ENCODE results near the gene DDAH1.

The DDAH1 gene

GRCh38 chr1:85379203-85380136 is 85.5 kb downstream of the DDAH1 start:
- no peak overlapping the region for H3K4me3 ChIP-seq (ENCODE audit: low read depth in 1 of 2, low read length in 1 of 2)

GRCh38 chr1:85378534-85378933 is 86.4 kb downstream of the DDAH1 start:
- H3K27ac ChIP-seq, result no peak overlapping the region
- TF ChIP-seq CTCF (IDR thresholded peaks at IDR 0.05), result no peak

More at GRCh38 chr1:85379203-85380136, 85.5 kb downstream of the DDAH1 start:
- Histone ChIP-seq H3K27ac (no peak overlapping the region), H3K9me3 (no peaks in the 10 kb centered on the region), H3K36me3 (no peaks in the 10 kb centered on the region), H3K27me3 (no peaks in the 10 kb centered on the region), H3K4me1 (ENCODE audit: control insufficient read depth in 1 of 2, insufficient read depth in 1 of 2, low read depth in 1 of 2, low read length in 1 of 2) (no peaks in the 10 kb centered on the region)
- TF ChIP-seq CTCF (IDR thresholded peaks at IDR 0.05), result no peak

GRCh38 chr1:85376356-85376755 is 88.6 kb downstream of the DDAH1 start:
- H3K4me1 ChIP-seq (ENCODE audit: control insufficient read depth in 1 of 2, insufficient read depth in 1 of 2, low read depth in 1 of 2, low read length in 1 of 2), result peaks cover 3 to 6% of the 10 kb centered on the region in 2 experiments
- H3K27me3 ChIP-seq, result no peaks in the 10 kb centered on the region
- H3K9me3 ChIP-seq, result no peaks in the 10 kb centered on the region
- H3K36me3 ChIP-seq, result no peaks in the 10 kb centered on the region
- no peak for TF ChIP-seq CTCF (IDR thresholded peaks at IDR 0.05)
- H3K27ac ChIP-seq, result no peak overlapping the region
- H3K4me3 ChIP-seq (ENCODE audit: low read depth in 1 of 2, low read length in 1 of 2), result no peak overlapping the region

More at GRCh38 chr1:85378534-85378933, 86.4 kb downstream of the DDAH1 start:
- H3K9me3 ChIP-seq, result no peaks in the 10 kb centered on the region
- H3K36me3 ChIP-seq, result no peaks in the 10 kb centered on the region
- no peaks in the 10 kb centered on the region for H3K4me1 ChIP-seq (ENCODE audit: control insufficient read depth in 1 of 2, insufficient read depth in 1 of 2, low read depth in 1 of 2, low read length in 1 of 2)
- H3K4me3 ChIP-seq (ENCODE audit: low read depth in 1 of 2, low read length in 1 of 2), result no peak overlapping the region
- no peaks in the 10 kb centered on the region for H3K27me3 ChIP-seq

GRCh38 chr1:85375493-85375892 is 89.5 kb downstream of the DDAH1 start:
- H3K4me1 ChIP-seq (ENCODE audit: control insufficient read depth in 1 of 2, insufficient read depth in 1 of 2, low read depth in 1 of 2, low read length in 1 of 2), result peaks cover 6 to 7% of the 10 kb centered on the region in 2 experiments
- no peaks in the 10 kb centered on the region for H3K9me3 ChIP-seq
- no peaks in the 10 kb centered on the region for H3K27me3 ChIP-seq
- H3K4me3 ChIP-seq (ENCODE audit: low read depth in 1 of 2, low read length in 1 of 2), result no peak overlapping the region
- TF ChIP-seq CTCF (IDR thresholded peaks at IDR 0.05), result no peak
- no peak overlapping the region for H3K27ac ChIP-seq
- no peaks in the 10 kb centered on the region for H3K36me3 ChIP-seq

GRCh38 chr1:85374160-85374559 is 90.8 kb downstream of the DDAH1 start:
- Histone ChIP-seq H3K9me3 (no peaks in the 10 kb centered on the region), H3K36me3 (no peaks in the 10 kb centered on the region), H3K4me3 (ENCODE audit: low read depth in 1 of 2, low read length in 1 of 2) (no peak overlapping the region), H3K27ac (no peak overlapping the region), H3K4me1 (ENCODE audit: control insufficient read depth in 1 of 2, insufficient read depth in 1 of 2, low read depth in 1 of 2, low read length in 1 of 2) (peaks cover 6 to 7% of the 10 kb centered on the region in 2 experiments), H3K27me3 (no peaks in the 10 kb centered on the region)
- TF ChIP-seq CTCF (IDR thresholded peaks at IDR 0.05), result no peak
